PC-3 (cell line): ENCODE measurements around the gene AGAP5.

Experiments used
- EZH2 ChIP-seq: fragments of 300-600 bp; sonication (generic); IDR thresholded peaks from one replicate; pipeline ENCODE4 v1.6.1; 2017; ENCODE audit warnings: antibody characterized with exemption, mild to moderate bottlenecking, low read length; ENCODE audit not compliant: unreplicated experiment
- EZH2phosphoT487 ChIP-seq: fragments of 300-600 bp; sonication (generic); IDR thresholded peaks from 2 replicates; pipeline ENCODE4 v1.6.1; 2018; ENCODE audit warnings: mild to moderate bottlenecking, antibody characterized with exemption, low read length, borderline replicate concordance
- TF ChIP-seq, protein P1 (sequence below): fragments of 300-600 bp; sonication (generic); conservative IDR thresholded peaks from 2 replicates; pipeline ENCODE4 v1.5.1; 2017; ENCODE audit warnings: antibody characterized with exemption, low read depth, mild to moderate bottlenecking, low read length

DNA sequence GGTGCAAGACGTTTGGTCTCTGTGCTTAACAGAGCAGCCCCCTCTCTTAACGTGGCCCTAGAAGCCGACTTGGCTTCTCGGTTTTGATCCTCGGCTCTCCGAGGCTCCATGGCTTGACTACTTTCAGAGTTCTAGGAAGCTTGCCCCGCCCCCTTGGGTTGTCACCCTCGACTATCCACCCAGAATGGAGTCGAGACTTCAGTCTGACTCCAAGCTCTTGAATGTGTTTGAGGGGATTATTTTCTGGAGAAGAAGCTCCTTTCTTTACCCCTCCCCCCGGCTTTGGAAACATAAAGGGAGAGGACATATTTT is 46.7 kb upstream of the AGAP5 start:
- TF ChIP-seq EZH2phosphoT487 (no peak), EZH2 (no peak)
- TF ChIP-seq, protein P1, sequence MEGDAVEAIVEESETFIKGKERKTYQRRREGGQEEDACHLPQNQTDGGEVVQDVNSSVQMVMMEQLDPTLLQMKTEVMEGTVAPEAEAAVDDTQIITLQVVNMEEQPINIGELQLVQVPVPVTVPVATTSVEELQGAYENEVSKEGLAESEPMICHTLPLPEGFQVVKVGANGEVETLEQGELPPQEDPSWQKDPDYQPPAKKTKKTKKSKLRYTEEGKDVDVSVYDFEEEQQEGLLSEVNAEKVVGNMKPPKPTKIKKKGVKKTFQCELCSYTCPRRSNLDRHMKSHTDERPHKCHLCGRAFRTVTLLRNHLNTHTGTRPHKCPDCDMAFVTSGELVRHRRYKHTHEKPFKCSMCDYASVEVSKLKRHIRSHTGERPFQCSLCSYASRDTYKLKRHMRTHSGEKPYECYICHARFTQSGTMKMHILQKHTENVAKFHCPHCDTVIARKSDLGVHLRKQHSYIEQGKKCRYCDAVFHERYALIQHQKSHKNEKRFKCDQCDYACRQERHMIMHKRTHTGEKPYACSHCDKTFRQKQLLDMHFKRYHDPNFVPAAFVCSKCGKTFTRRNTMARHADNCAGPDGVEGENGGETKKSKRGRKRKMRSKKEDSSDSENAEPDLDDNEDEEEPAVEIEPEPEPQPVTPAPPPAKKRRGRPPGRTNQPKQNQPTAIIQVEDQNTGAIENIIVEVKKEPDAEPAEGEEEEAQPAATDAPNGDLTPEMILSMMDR, result no peak
